ENCODE data around the gene ATP2B3.

DNA sequence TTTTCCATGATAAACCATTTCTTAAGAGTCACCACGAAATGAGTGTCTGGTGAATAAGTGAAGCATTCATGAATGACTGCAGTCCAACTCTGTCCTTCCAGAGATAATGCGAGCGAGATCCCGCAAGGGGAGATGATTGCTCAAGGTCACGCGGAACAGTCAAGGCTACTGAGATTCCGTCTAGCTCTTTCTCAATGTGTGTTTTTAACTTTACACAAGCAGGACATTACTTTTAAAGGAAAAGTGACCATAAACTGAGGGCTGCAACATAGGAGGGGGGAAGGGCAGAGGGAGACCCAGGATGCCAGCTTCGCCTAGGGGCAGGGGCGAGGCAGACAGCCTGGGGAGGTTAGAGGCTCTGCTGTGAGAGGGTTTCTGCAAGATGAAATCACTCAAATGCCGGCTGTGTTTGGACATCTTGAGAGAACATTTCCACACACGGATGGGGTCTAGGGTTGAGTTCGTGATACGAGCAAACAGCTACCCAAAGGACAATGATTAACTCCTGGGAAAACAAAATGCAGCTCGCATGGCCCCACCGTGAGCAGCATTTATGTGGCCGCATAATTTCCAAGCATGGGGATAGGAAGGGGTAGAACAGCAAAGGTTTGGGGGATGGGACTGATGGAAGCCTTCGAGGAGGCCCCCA is 105.3 kb downstream of the ATP2B3 start:
- TF ChIP-seq POLR2A (IDR thresholded peaks at IDR 0.05; ENCODE audit: low read depth, low read length): no peak
- TF ChIP-seq RFX5 (IDR thresholded peaks at IDR 0.05; ENCODE audit: low read depth, low read length): no peak
- TF ChIP-seq MXI1 (IDR thresholded peaks at IDR 0.05; ENCODE audit: borderline replicate concordance, low read depth, low read length): no peak
- TF ChIP-seq, protein P1, sequence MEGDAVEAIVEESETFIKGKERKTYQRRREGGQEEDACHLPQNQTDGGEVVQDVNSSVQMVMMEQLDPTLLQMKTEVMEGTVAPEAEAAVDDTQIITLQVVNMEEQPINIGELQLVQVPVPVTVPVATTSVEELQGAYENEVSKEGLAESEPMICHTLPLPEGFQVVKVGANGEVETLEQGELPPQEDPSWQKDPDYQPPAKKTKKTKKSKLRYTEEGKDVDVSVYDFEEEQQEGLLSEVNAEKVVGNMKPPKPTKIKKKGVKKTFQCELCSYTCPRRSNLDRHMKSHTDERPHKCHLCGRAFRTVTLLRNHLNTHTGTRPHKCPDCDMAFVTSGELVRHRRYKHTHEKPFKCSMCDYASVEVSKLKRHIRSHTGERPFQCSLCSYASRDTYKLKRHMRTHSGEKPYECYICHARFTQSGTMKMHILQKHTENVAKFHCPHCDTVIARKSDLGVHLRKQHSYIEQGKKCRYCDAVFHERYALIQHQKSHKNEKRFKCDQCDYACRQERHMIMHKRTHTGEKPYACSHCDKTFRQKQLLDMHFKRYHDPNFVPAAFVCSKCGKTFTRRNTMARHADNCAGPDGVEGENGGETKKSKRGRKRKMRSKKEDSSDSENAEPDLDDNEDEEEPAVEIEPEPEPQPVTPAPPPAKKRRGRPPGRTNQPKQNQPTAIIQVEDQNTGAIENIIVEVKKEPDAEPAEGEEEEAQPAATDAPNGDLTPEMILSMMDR (conservative IDR thresholded peaks at IDR 0.05; ENCODE audit: low read depth, low read length): no peak
- TF ChIP-seq MAZ (IDR thresholded peaks at IDR 0.05; ENCODE audit: borderline replicate concordance, low read depth, low read length): no peak
- TF ChIP-seq RCOR1 (IDR thresholded peaks at IDR 0.05; ENCODE audit: insufficient replicate concordance, low read length): no peak
- no peak for TF ChIP-seq FOS (IDR thresholded peaks at IDR 0.05; ENCODE audit: low read depth, low read length)
- TF ChIP-seq BHLHE40 (IDR thresholded peaks at IDR 0.05; ENCODE audit: low read depth, low read length): no peak
- no peak for TF ChIP-seq RAD21 (IDR thresholded peaks at IDR 0.05; ENCODE audit: low read length)
- TF ChIP-seq, protein P2, sequence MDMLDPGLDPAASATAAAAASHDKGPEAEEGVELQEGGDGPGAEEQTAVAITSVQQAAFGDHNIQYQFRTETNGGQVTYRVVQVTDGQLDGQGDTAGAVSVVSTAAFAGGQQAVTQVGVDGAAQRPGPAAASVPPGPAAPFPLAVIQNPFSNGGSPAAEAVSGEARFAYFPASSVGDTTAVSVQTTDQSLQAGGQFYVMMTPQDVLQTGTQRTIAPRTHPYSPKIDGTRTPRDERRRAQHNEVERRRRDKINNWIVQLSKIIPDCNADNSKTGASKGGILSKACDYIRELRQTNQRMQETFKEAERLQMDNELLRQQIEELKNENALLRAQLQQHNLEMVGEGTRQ (IDR thresholded peaks at IDR 0.05; ENCODE audit: low read depth, low read length): no peak
- no peak for TF ChIP-seq CEBPB (IDR thresholded peaks at IDR 0.05; ENCODE audit: low read depth, low read length)
- TF ChIP-seq, protein P3, sequence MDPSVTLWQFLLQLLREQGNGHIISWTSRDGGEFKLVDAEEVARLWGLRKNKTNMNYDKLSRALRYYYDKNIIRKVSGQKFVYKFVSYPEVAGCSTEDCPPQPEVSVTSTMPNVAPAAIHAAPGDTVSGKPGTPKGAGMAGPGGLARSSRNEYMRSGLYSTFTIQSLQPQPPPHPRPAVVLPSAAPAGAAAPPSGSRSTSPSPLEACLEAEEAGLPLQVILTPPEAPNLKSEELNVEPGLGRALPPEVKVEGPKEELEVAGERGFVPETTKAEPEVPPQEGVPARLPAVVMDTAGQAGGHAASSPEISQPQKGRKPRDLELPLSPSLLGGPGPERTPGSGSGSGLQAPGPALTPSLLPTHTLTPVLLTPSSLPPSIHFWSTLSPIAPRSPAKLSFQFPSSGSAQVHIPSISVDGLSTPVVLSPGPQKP (IDR thresholded peaks at IDR 0.05; ENCODE audit: borderline replicate concordance, low read depth, low read length): no peak
- no peak for TF ChIP-seq MAFK (IDR thresholded peaks at IDR 0.05; ENCODE audit: low read depth, low read length)
- no peak for TF ChIP-seq NFE2L2 (IDR thresholded peaks at IDR 0.05; ENCODE audit: low read depth, low read length)
